NCI-H1092 (cell line): ENCODE measurements around the gene NME7.
"Not testable (repeated sequence)": the region's sequence is repeated elsewhere in the genome, so short reads cannot be mapped to it uniquely, and the experiment has no call there.

Experiments used
- DNase-seq: peaks from one replicate; lab custom pipeline; 2025; lab: John Stamatoyannopoulos, UW

NME7 gene

GRCh38 chr1:169125597-169125996, 242.0 kb downstream of the NME7 start:
- not testable (repeated sequence) for DNase-seq

DNA sequence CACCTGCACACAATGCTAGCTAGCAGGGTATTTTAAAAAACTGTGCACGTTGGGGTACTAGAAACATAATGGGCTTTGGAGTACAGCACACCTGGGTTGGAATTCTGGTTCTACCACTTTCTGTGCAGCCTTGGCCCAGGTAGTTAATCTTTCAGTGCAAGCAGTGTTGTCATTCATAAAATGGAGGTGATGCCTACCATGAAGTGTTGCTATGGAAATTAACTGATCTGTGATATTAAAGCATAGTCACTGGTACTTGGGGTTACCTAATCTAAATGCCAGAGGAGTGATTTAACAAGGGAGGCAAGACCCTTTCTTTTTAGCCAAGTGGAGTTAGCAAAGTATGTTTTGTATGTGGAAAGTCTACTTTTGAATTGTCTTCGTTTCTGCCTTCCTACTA, 243.1 kb downstream of the NME7 start:
- DNase-seq = no peak

DNA sequence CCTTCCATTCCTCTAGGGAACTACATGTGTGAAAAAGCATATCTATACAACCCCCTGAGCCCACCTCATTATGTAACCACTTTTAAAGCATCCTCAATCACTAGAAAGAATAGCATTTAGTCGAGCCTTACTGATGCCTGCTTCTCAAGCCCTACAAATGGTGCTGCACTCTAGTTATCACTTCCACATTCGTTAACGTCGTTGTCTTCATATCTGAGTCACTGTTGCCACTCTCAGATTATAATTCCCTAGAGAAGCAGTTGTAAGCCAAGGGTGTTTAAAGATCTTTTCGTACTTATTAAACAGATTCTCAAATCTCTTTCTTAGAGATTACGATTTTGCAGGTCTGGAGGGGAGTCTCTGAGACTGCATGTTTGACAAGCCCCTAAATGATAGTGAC, 244.6 kb downstream of the NME7 start:
- no peak for DNase-seq

DNA sequence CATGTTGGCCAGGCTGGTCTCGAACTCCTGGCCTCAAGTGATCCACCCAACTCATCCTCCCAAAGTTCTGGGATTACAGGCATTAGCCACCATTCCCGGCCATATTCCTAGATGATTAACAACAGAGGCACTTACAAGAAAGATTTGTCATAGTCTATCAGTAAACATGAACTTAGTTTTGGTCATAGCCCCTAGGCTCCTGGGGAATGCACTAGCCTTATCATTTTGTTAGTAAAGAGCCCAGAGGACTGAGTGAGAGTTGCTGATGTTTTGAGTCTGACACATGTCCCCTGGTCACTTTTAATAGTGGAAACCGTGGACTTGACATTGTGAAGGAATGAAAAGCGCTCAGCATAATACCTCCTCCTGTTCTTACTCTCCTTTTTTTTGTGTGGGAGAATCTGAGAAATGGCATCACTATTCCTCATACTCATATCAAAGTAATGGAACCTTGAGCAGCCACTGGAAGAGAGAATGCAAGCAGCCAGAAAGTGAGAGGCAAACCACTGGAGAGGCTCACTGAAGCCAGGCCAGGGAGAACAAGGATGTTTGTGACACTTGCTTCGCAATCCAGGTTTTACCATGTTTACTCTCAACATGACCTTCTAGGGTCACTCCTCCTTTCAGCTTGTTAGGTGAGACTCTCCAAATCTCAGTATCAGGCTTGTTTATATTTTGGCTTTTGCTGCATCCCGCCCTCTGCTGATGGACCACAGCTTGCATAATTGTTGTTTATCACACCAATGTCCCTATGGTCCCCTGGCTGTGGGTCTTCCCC, 246.3 kb downstream of the NME7 start:
- no peak for DNase-seq

- no peak for DNase-seq
These were observed 247.5 kb downstream of the NME7 start for GRCh38 chr1:169120066-169120465.

DNA sequence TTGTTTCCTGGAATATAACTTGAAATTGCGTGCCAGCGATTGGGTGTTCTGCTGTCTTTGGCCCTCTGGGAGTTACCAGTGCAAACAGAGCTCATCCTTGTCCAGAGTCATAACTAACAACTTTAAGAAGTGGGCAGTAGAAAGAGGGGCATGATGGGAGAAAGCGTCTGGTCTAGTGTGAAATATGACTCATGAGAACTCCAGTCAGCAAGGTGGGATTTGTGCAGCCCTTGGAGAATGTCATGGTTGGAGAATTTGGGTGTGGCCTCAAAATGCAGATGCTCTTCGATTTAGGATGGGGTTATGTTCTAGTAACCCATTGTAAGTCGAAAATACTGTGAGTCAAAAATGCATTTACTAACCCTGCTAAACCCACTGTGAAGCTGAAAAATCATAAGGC, 248.2 kb downstream of the NME7 start:
- no peak for DNase-seq

- no peak for DNase-seq
These were observed 249.4 kb downstream of the NME7 start for GRCh38 chr1:169118227-169118626.

DNA sequence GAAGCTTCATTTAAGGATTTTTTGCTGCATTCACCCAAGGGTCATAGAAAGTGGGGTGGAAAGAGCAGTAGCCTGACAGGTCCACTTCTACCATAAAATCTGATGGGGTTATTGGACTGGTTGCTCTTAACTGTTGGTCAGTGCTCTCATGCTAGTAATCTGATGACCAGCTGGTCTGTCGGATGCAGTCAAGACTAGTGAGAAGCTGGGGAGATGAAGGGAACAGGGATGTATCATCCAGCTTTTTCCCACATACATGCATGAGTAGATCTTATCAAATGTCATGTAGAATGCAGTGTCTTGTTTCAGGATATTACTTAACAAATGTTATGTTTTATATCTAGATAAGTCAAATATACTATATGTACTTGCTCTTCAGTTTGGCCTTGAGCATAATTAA, 250.0 kb downstream of the NME7 start:
- no peak for DNase-seq

- no peak for DNase-seq
These were observed 250.6 kb downstream of the NME7 start for GRCh38 chr1:169117014-169117413.

DNA sequence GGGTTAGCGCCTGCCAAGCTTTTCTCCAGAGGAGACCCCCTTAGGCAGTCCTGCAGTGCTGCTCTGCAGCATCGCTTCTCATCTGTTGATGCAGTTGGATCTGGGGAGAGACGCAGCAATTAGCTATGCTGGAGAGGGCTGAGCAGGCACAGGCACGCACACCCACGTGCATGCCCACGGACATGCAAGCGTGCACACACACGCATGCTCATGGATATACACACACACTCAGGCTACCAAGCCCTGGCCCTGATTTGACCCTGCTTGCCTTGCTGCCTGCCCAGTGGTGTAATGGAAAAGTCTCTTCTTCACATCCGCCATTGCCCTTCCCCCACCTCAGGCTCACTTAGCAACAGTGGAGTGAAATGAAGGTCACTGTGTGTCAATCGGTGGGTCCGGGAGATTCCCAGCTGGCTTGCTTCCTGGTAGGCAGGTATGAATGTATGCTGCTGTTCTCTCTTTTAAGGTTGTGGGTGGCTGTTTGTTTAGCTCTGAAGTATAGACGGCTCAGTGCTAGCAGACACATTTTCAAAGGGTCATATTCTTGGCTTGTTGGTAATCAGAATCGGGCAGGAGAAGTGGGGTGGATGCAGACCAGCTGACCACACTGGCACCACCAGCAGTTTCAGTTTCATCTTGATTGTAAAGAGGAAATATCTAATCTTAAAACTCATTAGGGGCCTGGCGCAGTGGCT, 251.6 kb downstream of the NME7 start:
- no peak for DNase-seq

- no peak for DNase-seq
These were observed 253.9 kb downstream of the NME7 start for GRCh38 chr1:169113613-169114119.

- DNase-seq = no peak
These were observed 255.4 kb downstream of the NME7 start for GRCh38 chr1:169112241-169112640.

DNA sequence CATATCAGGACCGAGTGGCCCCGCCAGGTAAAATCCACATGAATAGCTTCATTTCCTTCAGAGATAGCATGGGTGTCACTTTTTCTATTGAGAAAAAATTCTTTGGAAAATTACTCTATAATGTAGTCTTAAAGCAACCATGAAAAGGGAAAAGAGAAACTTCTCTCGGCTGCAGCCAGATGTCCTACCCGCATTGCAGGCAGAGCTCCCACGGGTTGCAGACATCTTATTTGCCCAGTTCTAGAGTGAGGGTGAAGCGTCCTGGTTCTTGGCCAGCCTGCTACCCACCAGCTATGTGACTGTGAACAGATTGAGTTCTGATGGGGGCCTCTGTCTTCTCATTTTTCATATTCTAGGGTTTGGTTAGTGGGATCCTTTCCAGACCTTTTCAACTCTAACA, 256.1 kb downstream of the NME7 start:
- no peak for DNase-seq

DNA sequence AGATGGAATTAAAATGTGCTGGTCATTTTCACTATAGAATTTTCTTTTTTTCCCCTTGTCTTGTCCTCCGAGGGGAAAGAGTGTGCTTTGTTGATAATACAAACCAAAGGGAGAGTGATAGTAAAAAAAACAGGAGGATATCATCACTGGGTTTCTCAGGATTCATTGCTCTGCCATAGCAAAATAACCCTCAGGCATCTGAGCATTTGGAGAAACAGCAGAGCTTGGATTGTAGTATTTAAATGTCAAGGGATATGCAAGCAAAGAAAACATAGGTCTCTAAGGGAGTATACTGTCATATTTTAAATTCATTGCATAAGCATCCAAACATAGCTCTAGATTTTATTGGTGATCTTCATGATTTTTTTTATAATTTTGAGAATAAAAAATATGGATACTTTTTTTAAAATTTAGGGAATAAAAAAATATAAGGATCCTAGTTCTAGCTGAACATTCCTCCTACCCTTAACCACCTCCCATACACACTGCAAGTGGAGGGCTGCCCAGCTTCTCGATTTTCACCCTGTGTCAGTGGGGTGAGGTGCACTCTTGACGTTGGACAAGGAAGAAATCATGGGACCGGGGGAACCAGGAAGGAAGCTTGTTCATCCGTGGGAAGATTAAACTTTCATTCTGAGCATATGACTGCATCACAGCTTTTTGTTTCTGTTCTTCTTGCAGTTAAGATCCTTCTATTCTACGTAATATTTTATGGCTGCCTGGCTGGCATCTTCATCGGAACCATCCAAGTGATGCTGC, 256.7 kb downstream of the NME7 start:
- DNase-seq = no peak

DNA sequence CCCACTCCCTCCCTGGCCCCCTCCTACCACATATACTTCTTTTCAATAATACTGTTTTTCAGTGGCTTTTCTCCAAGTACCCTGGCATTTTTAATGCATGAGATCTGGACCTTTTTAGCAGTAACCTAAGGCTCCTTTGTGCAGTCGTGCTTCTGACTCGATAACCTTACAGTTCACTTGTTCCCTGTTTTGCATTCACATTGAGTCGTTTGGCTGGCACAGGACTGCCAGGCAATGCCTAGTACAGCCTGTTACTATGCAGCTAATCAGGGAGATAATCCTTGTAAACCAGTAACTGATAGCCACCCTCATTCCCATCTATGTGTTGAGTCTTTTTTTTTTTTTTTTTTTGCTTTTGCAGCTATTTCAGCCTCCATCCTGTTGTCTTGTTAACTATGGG, 257.4 kb downstream of the NME7 start:
- DNase-seq = no peak

DNA sequence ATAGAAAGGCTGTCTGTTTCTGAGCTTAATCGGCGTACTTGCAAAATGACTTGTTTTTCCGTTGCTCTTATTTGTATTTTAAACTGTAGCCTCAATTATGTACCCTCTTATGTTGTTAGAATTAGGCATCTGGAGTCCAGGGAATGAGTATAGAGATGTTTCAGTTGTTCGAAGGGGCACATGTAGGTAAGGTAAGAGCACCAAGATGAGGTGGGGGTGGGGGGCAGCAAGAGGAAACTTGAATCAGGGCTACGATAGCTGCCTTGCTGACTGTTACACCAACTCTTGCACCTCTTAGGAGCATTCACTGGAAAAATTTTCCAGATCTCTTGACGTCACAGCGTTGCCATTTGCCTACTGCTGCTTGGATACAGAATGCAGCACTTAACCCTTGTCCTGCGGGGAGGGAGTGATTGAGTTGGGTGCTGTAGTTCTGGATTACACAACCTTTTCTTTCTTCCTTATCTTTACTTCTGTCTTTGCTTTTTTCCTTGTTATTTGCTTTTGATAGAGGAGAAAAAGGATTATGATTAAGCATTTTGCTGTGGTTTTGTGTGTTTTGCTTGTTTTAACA, 257.9 kb downstream of the NME7 start:
- no peak for DNase-seq

DNA sequence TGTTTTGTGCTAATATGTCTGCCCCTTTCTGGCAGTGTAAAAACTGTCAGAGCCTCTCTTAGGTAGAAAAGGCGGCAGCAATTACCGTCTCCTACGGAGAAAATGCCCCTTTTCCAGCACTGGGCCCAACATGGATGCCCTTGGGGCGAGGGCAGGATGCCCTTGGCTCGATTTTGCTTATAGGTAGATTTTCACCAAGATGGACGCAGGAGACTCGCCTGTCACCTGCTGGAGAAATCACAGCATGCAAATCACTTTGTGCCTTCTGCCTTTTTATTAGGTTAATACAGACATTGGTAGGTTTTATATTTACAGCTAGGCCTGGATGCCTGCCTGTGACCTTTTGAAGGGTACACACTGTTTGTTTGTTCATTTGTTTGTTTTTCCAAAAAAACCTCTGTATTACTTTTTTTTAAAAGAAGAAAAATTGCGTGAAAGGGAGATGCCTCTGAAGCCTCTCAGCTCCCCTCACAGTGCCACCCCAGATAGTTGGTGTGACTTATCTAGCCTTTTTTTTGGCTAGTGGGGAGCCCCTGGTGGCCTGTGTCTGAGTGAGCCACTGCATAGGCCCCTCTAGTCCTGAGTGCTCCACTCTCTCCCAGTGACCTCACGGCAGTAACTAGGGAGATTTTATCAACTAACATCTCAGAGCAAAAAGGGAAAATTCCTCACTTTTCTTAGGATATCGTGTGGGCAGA, 258.6 kb downstream of the NME7 start:
- DNase-seq = no peak

GRCh38 chr1:169108223-169108622, 259.4 kb downstream of the NME7 start:
- no peak for DNase-seq

DNA sequence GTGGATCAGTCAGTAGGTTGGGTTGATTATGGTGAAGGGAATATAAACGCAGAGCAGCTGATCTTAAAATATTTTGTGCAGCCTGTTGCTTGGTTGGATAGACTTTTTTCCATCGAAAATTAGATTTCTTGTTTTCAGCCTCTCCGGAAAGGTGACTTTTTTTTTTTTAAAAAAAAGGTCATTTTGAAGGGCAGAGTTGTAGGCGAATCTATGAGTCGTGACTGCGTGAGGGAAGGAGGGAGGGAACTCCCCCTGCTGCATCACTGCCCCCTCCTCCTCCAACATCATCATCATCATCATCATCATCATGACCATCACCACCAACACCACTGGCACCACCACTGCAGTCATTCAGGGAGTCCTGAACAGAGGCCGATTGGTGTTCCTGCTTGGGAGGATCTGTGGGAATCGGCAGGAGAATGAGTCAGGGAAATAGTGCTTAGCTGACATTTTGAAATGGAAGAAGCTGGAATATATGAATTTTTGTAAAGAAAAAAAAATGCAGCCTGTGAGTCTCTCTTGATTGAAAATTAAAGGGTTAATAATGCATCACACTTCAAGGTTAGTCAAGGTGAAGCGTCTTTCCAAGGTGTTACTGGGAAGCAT, 259.9 kb downstream of the NME7 start:
- no peak for DNase-seq

- DNase-seq = no peak
These were observed 260.5 kb downstream of the NME7 start for GRCh38 chr1:169106921-169107602.
